GM19328 (cell line): ENCODE results near the gene CCDC63.

Experiments
- ATAC-seq: cut with Tn5 transposase; IDR thresholded peaks from one replicate; pipeline ENCODE4 v1.9.1; 2021; ENCODE audit warnings: mild to moderate bottlenecking, moderate library complexity; ENCODE audit not compliant: unreplicated experiment

The CCDC63 gene

GRCh38 chr12:110920324-110920910 lies 73.6 kb downstream of the CCDC63 start, which contains the start of gene MYL2:
MYL2 (minus strand) TSS chr12:110920579; CDS start chr12:110920529, 50 bp downstream.
- ATAC-seq = no peak

- no peak for ATAC-seq
Observed at GRCh38 chr12:110921262-110921661, 74.5 kb downstream of the CCDC63 start.

- no peak for ATAC-seq
Observed at GRCh38 chr12:110922652-110923051, 75.9 kb downstream of the CCDC63 start.

- no peak for ATAC-seq
Observed at GRCh38 chr12:110923192-110923591, 76.4 kb downstream of the CCDC63 start.

GRCh38 chr12:110923692-110924334 lies 77.0 kb downstream of the CCDC63 start:
- no peak for ATAC-seq

- no peak for ATAC-seq
Observed at GRCh38 chr12:110927546-110927945, 80.8 kb downstream of the CCDC63 start.

GRCh38 chr12:110928700-110929099 lies 81.9 kb downstream of the CCDC63 start:
- ATAC-seq = no peak

- no peak for ATAC-seq
Observed at GRCh38 chr12:110929818-110930217, 83.0 kb downstream of the CCDC63 start.

- no peak for ATAC-seq
Observed at GRCh38 chr12:110930348-110931314, 83.8 kb downstream of the CCDC63 start.

GRCh38 chr12:110931315-110931728 lies 84.5 kb downstream of the CCDC63 start:
- ATAC-seq = no peak

GRCh38 chr12:110932046-110932445 lies 85.3 kb downstream of the CCDC63 start:
- no peak for ATAC-seq

- ATAC-seq = no peak
Observed at GRCh38 chr12:110933326-110933974, 86.7 kb downstream of the CCDC63 start.

- no peak for ATAC-seq
Observed at GRCh38 chr12:110934093-110934852, 87.5 kb downstream of the CCDC63 start.

GRCh38 chr12:110935588-110935987 lies 88.8 kb downstream of the CCDC63 start:
- no peak for ATAC-seq

GRCh38 chr12:110936367-110937103 lies 89.7 kb downstream of the CCDC63 start:
- ATAC-seq = no peak

GRCh38 chr12:110937104-110937641 lies 90.4 kb downstream of the CCDC63 start:
- ATAC-seq = no peak

GRCh38 chr12:110940296-110940695 lies 93.5 kb downstream of the CCDC63 start:
- no peak for ATAC-seq

- no peak for ATAC-seq
Observed at GRCh38 chr12:110940933-110941332, 94.1 kb downstream of the CCDC63 start.

GRCh38 chr12:110941391-110941790 lies 94.6 kb downstream of the CCDC63 start:
- no peak for ATAC-seq
